Upper lobe of right lung (tissue), 1 donor: ENCODE measurements around the gene TAF4B. TPM values are rescaled to one million over a fixed set of nuclear protein-coding genes. Genes with fewer than 3 reads are reported as not detected.
"Not testable (repeated sequence)": the region's sequence is repeated elsewhere in the genome, so short reads cannot be mapped to it uniquely, and the experiment has no call there.

ENCODE experiments used
- ATAC-seq: fragments of 200-7000 bp; cut with Tn5 transposase; one replicate; pipeline ENCODE4 v1.9.1; 2020; ENCODE audit warnings: mild to moderate bottlenecking, moderate library complexity
- DNase-seq: peaks from one replicate; pipeline ENCODE4 v3.0.0-alpha.2; 2020
- H3K27ac ChIP-seq: fragments of 200-600 bp; one replicate; pipeline ENCODE4 v1.8.0; 2022
- H3K27me3 ChIP-seq: fragments of 200-600 bp; one replicate; pipeline ENCODE4 v1.8.0; 2022; ENCODE audit warnings: mild to moderate bottlenecking
- H3K36me3 ChIP-seq: fragments of 200-600 bp; one replicate; pipeline ENCODE4 v1.8.0; 2022
- H3K4me1 ChIP-seq: fragments of 200-600 bp; one replicate; pipeline ENCODE4 v1.8.0; 2022
- H3K4me3 ChIP-seq: fragments of 200-600 bp; one replicate; pipeline ENCODE4 v1.8.0; 2022; ENCODE audit warnings: mild to moderate bottlenecking
- H3K9me3 ChIP-seq: fragments of 200-600 bp; one replicate; pipeline ENCODE4 v1.8.0; 2022
- intact Hi-C: fragments of 100-400 bp; cut with DNase I; formaldehyde crosslinking; loops from one replicate; pipeline ENCODE4 v1.11.0; 2022
- total RNA-seq: library from RNA; stranded (reverse); fragmentation: NEBNext Ultra II Directional; extraction: Animal tissue kit (Norgen Biotek cat#: 25700); gene quantifications from one replicate; pipeline ENCODE4 v1.2.1, GENCODE V29; 2021
- TF ChIP-seq, protein P1 (sequence below): fragments of 200-600 bp; IDR thresholded peaks from one replicate; pipeline ENCODE4 v1.8.0; 2022; ENCODE audit warnings: antibody characterized with exemption
- donor health status: DM: no; HTN: yes; CAD: no; lungs with severe emphysema.

TAF4B gene
- total RNA-seq, 1 donor from 2014 or later, result 3.3 TPM

GRCh38 chr18:26435415-26436095 lies 209.3 kb downstream of the TAF4B start:
- Histone ChIP-seq H3K27ac (no peak overlapping the region), H3K36me3 (no peaks in the 10 kb centered on the region), H3K4me1 (no peaks in the 10 kb centered on the region), H3K4me3 (no peak overlapping the region), H3K27me3 (no peaks in the 10 kb centered on the region), H3K9me3 (no peaks in the 10 kb centered on the region)
- intact Hi-C loops, result no loop called here
- ATAC-seq, result no peak
- no peak for DNase-seq
- TF ChIP-seq, protein P1, sequence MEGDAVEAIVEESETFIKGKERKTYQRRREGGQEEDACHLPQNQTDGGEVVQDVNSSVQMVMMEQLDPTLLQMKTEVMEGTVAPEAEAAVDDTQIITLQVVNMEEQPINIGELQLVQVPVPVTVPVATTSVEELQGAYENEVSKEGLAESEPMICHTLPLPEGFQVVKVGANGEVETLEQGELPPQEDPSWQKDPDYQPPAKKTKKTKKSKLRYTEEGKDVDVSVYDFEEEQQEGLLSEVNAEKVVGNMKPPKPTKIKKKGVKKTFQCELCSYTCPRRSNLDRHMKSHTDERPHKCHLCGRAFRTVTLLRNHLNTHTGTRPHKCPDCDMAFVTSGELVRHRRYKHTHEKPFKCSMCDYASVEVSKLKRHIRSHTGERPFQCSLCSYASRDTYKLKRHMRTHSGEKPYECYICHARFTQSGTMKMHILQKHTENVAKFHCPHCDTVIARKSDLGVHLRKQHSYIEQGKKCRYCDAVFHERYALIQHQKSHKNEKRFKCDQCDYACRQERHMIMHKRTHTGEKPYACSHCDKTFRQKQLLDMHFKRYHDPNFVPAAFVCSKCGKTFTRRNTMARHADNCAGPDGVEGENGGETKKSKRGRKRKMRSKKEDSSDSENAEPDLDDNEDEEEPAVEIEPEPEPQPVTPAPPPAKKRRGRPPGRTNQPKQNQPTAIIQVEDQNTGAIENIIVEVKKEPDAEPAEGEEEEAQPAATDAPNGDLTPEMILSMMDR, result no peak

GRCh38 chr18:26436176-26437051 lies 210.2 kb downstream of the TAF4B start:
- H3K27ac ChIP-seq, result no peak overlapping the region
- H3K4me1 ChIP-seq, result no peaks in the 10 kb centered on the region
- no peak overlapping the region for H3K4me3 ChIP-seq
- no peaks in the 10 kb centered on the region for H3K36me3 ChIP-seq
- H3K9me3 ChIP-seq, result no peaks in the 10 kb centered on the region
- intact Hi-C loops, result no loop called here
- no peaks in the 10 kb centered on the region for H3K27me3 ChIP-seq
- no peak for DNase-seq
- ATAC-seq, result no peak
- TF ChIP-seq, protein P1, result no peak

DNA sequence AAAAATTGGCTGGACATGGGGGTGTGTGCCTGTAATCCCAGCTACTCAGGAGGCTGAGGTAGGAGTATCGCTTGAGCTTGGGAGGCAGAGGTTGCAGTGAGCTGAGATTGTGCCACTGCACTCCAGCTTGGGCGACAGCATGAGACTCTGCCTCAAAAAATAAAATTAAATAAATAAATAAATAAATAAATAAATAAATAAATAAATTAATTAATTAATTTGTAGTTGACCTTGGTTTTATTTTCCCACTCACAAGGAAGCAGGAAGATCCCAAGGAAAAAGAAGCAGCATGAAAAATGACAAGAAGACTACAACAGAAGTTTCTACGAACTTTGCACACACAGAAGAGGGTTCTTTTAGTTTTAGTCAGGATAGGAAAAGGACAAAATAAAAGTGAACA lies 211.4 kb downstream of the TAF4B start:
- H3K27ac ChIP-seq, H3K4me1 ChIP-seq, DNase-seq, H3K27me3 ChIP-seq, intact Hi-C loops, H3K36me3 ChIP-seq, ATAC-seq, H3K9me3 ChIP-seq, H3K4me3 ChIP-seq: not testable (repeated sequence)

- no peak overlapping the region for H3K27ac ChIP-seq
These were observed 212.7 kb downstream of the TAF4B start for GRCh38 chr18:26438980-26439379.

DNA sequence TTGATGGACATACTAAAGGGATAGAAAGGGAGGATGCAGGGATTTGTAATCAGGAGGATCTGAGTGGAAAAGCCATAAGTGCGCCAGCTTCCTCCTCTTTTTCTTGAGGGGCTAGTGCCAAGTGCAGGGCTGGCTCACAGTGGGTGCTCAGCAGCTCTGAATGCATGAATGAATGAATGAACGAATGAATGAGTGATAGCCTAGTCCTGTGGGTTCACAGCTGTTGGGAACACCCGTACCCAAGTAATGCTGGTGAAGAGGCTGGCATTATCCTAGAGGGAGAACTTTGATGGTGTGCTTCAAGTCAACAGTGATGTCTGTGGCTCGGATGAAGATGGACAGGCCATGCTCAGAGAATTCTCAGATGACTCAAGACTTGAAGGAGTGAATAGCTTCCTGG lies 213.3 kb downstream of the TAF4B start:
- H3K4me1 ChIP-seq, result no peaks in the 10 kb centered on the region
- H3K9me3 ChIP-seq, result no peaks in the 10 kb centered on the region
- ATAC-seq (no peak), DNase-seq (no peak)
- no peak overlapping the region for H3K27ac ChIP-seq
- no peaks in the 10 kb centered on the region for H3K36me3 ChIP-seq
- H3K4me3 ChIP-seq, result no peak overlapping the region
- no peaks in the 10 kb centered on the region for H3K27me3 ChIP-seq
- TF ChIP-seq, protein P1, result no peak
- intact Hi-C loops, result no loop called here

More at GRCh38 chr18:26438980-26439379, 212.7 kb downstream of the TAF4B start:
- DNase-seq (no peak), ATAC-seq (no peak)
- TF ChIP-seq, protein P1, result no peak
- no peaks in the 10 kb centered on the region for H3K36me3 ChIP-seq
- H3K9me3 ChIP-seq, result no peaks in the 10 kb centered on the region
- intact Hi-C loops, result no loop called here
- no peak overlapping the region for H3K4me3 ChIP-seq
- no peaks in the 10 kb centered on the region for H3K4me1 ChIP-seq
- no peaks in the 10 kb centered on the region for H3K27me3 ChIP-seq

GRCh38 chr18:26440644-26441043 lies 214.4 kb downstream of the TAF4B start:
- DNase-seq, result no peak
- Histone ChIP-seq H3K27ac (no peak overlapping the region), H3K9me3 (no peaks in the 10 kb centered on the region)

More at GRCh38 chr18:26440644-26441043, 214.4 kb downstream of the TAF4B start:
- no peaks in the 10 kb centered on the region for H3K27me3 ChIP-seq
- peak; percentile 84 for ATAC-seq
- no peaks in the 10 kb centered on the region for H3K36me3 ChIP-seq
- no peaks in the 10 kb centered on the region for H3K4me1 ChIP-seq
- no peak overlapping the region for H3K4me3 ChIP-seq
- intact Hi-C loops, result no loop called here
- TF ChIP-seq, protein P1, result no peak
